ENCODE results near the gene EPB41L3.

The EPB41L3 gene

GRCh38 chr18:5370332-5370731, 173.5 kb downstream of the EPB41L3 start:
- DNase-seq (ENCODE audit: extremely low read depth, low read depth), result no peak
- TF ChIP-seq CTCF (IDR thresholded peaks at IDR 0.05; ENCODE audit: low read depth, low read length, missing control alignments), result no peak
- H3K4me3 ChIP-seq (replicated peaks; ENCODE audit: low read depth, low read length), result no peak overlapping the region

- H3K4me3 ChIP-seq (replicated peaks; ENCODE audit: low read depth, low read length), result no peak overlapping the region
- no peak for DNase-seq (ENCODE audit: extremely low read depth, low read depth)
- TF ChIP-seq CTCF (IDR thresholded peaks at IDR 0.05; ENCODE audit: low read depth, low read length, missing control alignments), result no peak
Measured at GRCh38 chr18:5369513-5369912, 174.3 kb downstream of the EPB41L3 start.

GRCh38 chr18:5365443-5365842, 178.4 kb downstream of the EPB41L3 start:
- TF ChIP-seq CTCF (IDR thresholded peaks at IDR 0.05; ENCODE audit: low read depth, low read length, missing control alignments), result no peak
- no peak overlapping the region for H3K4me3 ChIP-seq (replicated peaks; ENCODE audit: low read depth, low read length)
- DNase-seq (ENCODE audit: extremely low read depth, low read depth), result no peak

DNA sequence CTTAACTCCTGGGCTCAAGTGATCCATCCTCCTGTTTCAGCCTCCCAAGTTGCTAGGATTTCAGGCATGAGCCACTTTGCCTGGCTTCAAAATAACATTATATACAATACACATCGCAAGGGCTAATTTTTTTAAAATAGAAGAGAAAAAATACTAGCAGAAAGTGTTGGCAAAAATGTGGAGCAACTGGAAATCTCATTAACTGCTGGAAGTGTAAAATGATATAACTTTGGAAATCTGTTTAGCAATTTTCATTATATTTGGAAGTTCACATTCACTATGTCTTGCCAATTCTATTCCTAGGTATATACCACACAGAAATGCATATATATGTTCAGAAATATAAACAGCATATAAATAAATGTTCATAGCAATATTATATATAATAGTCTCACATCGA, 193.2 kb downstream of the EPB41L3 start:
- no peak overlapping the region for H3K4me3 ChIP-seq (replicated peaks; ENCODE audit: low read depth, low read length)
- DNase-seq (ENCODE audit: extremely low read depth, low read depth), result no peak
- no peak for TF ChIP-seq CTCF (IDR thresholded peaks at IDR 0.05; ENCODE audit: low read depth, low read length, missing control alignments)

Data from HFF-Myc (cell line).